SK-N-SH (cell line): Measurements from ENCODE around the gene C19orf73. TPM values are rescaled to one million over a fixed set of nuclear protein-coding genes. Genes with fewer than 3 reads are reported as not detected.

Source experiments
- CTCF ChIA-PET: fragments of 300-600, 350-600 bp; formaldehyde crosslinking; extraction: SDS; loops from one replicate; lab custom pipeline; 2021; lab: Yijun Ruan, JAX
- POLR2A ChIA-PET: fragments of 350-600 bp; sonication (Branson Sonifier 250); formaldehyde crosslinking; extraction: SDS; loops from one replicate; lab custom pipeline; 2020; ENCODE audit warnings: antibody characterized with exemption, inconsistent platforms; lab: Yijun Ruan, JAX
- DNase-seq: peaks from one replicate; pipeline ENCODE4 v3.0.0; 2012
- H2AFZ ChIP-seq: fragments of 200-600 bp; sonication (generic); 2 replicates; pipeline ENCODE4 v1.8.1; 2016; ENCODE audit warnings: antibody characterized with exemption, mild to moderate bottlenecking, low read depth
- H3F3A ChIP-seq: fragments of 200-600 bp; sonication (generic); replicated peaks from 2 replicates; pipeline ENCODE3; 2016; ENCODE audit warnings: antibody characterized with exemption, mild to moderate bottlenecking; ENCODE audit not compliant: insufficient read depth
- H3K27ac ChIP-seq, 2 experiments: fragments of 200-500 bp in 1 of 2; fragments of 200-600 bp in 1 of 2; sonication (Bioruptor generic) in 1 of 2; sonication (generic), shearing (Covaris generic) in 1 of 2; 2 replicates each; pipeline versions ENCODE4 v1.5.1 to v1.6.1; 2014 to 2016; ENCODE audit warnings: low read depth in 2 of 2, inconsistent platforms in 1 of 2, low read length in 1 of 2, mild to moderate bottlenecking in 1 of 2, mixed read lengths in 1 of 2
- H3K27me3 ChIP-seq: fragments of 200-600 bp; sonication (generic), shearing (Covaris generic); 2 replicates; pipeline ENCODE4 v1.6.1; 2016; ENCODE audit warnings: mixed run types; ENCODE audit not compliant: insufficient read depth
- H3K36me3 ChIP-seq, 2 experiments: fragments of 200-500 bp in 1 of 2; fragments of 200-600 bp in 1 of 2; sonication (Bioruptor generic) in 1 of 2; sonication (generic) in 1 of 2; replicated peaks in 1 of 2; 2 replicates each; pipeline versions ENCODE3 to v1.5.1; 2014 to 2016; ENCODE audit warnings: low read length in 1 of 2, mild to moderate bottlenecking in 1 of 2; ENCODE audit not compliant: insufficient read depth in 2 of 2, control insufficient read depth in 1 of 2
- H3K4me1 ChIP-seq, 2 experiments: fragments of 200-500 bp in 1 of 2; fragments of 200-600 bp in 1 of 2; sonication (Bioruptor generic) in 1 of 2; sonication (generic), shearing (Covaris generic) in 1 of 2; 2 replicates each; pipeline versions ENCODE4 v1.5.1 to v1.6.1; 2014 to 2016; ENCODE audit warnings: low read depth in 1 of 2, low read length in 1 of 2, mixed run types in 1 of 2; ENCODE audit not compliant: insufficient read depth in 2 of 2, control insufficient read depth in 1 of 2
- H3K4me2 ChIP-seq: fragments of 200-600 bp; sonication (generic), shearing (Covaris generic); 2 replicates; pipeline ENCODE4 v1.6.1; 2017; ENCODE audit warnings: mixed run types
- H3K4me3 ChIP-seq, 2 experiments: fragments of 200-500 bp in 1 of 2; fragments of 200-600 bp in 1 of 2; sonication (Bioruptor generic) in 1 of 2; sonication (generic), shearing (Covaris generic) in 1 of 2; 2 replicates each; pipeline versions ENCODE4 v1.5.1 to v1.8.1; 2014 to 2016; ENCODE audit warnings: low read depth in 2 of 2, inconsistent platforms in 1 of 2, low read length in 1 of 2, mild to moderate bottlenecking in 1 of 2, mixed read lengths in 1 of 2, moderate library complexity in 1 of 2
- H3K79me2 ChIP-seq: fragments of 200-600 bp; sonication (generic); 2 replicates; pipeline ENCODE4 v1.8.1; 2017; ENCODE audit warnings: mild to moderate bottlenecking; ENCODE audit not compliant: insufficient read depth
- H3K9ac ChIP-seq: fragments of 200-600 bp; sonication (generic); 2 replicates; pipeline ENCODE4 v1.6.1; 2017; ENCODE audit warnings: mixed run types
- H3K9me2 ChIP-seq: fragments of 200-600 bp; sonication (generic); 2 replicates; pipeline ENCODE4 v1.6.1; 2017; ENCODE audit warnings: mixed run types
- H3K9me3 ChIP-seq: fragments of 200-600 bp; sonication (generic); 2 replicates; pipeline ENCODE4 v1.6.1; 2017; ENCODE audit warnings: mixed run types, mild to moderate bottlenecking, moderate library complexity
- H4K20me1 ChIP-seq: fragments of 200-600 bp; sonication (generic); 2 replicates; pipeline ENCODE4 v1.6.1; 2017; ENCODE audit warnings: mild to moderate bottlenecking, mixed run types; ENCODE audit not compliant: insufficient read depth
- CHD2 ChIP-seq: fragments of 150-350 bp; IDR thresholded peaks from 2 replicates; pipeline ENCODE4 v1.6.1; 2018; ENCODE audit warnings: low read length; ENCODE audit not compliant: partially characterized antibody
- ELF1 ChIP-seq: IDR thresholded peaks from 2 replicates; pipeline ENCODE4 v1.4.0; 2012
- EZH2phosphoT487 ChIP-seq: fragments of 200-600 bp; sonication (generic); IDR thresholded peaks from 2 replicates; pipeline ENCODE4 v1.6.1; 2017; ENCODE audit warnings: low read depth, mixed run types, mild to moderate bottlenecking, antibody characterized with exemption, moderate library complexity, borderline replicate concordance
- FOXM1 ChIP-seq: IDR thresholded peaks from 2 replicates; pipeline ENCODE4 v1.4.0; 2012; ENCODE audit warnings: low read depth, mild to moderate bottlenecking
- GABPA ChIP-seq: IDR thresholded peaks from 2 replicates; pipeline ENCODE4 v1.4.0; 2012; ENCODE audit warnings: low read depth, mild to moderate bottlenecking
- GATA2 ChIP-seq: sonication (generic); formaldehyde crosslinking; IDR thresholded peaks from 2 replicates; pipeline ENCODE4 v1.5.0; 2020; ENCODE audit warnings: mild to moderate bottlenecking, missing genetic modification reagents
- IRF3 ChIP-seq: fragments of 150-350 bp; IDR thresholded peaks from 2 replicates; pipeline ENCODE4 v1.6.1; 2016; ENCODE audit warnings: mild to moderate bottlenecking, low read depth, low read length
- JUND ChIP-seq: IDR thresholded peaks from 2 replicates; pipeline ENCODE4 v1.4.0; 2012
- MEF2A ChIP-seq: IDR thresholded peaks from 2 replicates; pipeline ENCODE4 v1.4.0; 2012; ENCODE audit warnings: low read depth, borderline replicate concordance
- MXI1 ChIP-seq: IDR thresholded peaks from 2 replicates; pipeline ENCODE4 v1.6.1; 2012; ENCODE audit warnings: mild to moderate bottlenecking, low read depth, low read length, improper control_type of control experiment
- NRF1 ChIP-seq: IDR thresholded peaks from 2 replicates; pipeline ENCODE4 v1.6.1; 2012; ENCODE audit warnings: low read depth, mild to moderate bottlenecking, low read length
- PBX3 ChIP-seq: IDR thresholded peaks from 2 replicates; pipeline ENCODE4; 2012
- POLR2AphosphoS5 ChIP-seq: IDR thresholded peaks from 2 replicates; pipeline ENCODE4 v1.6.1; 2012; ENCODE audit warnings: low read depth, low read length
- RAD21 ChIP-seq: IDR thresholded peaks from 2 replicates; pipeline ENCODE4 v1.6.1; 2012; ENCODE audit warnings: mild to moderate bottlenecking, low read length
- RFX5 ChIP-seq: IDR thresholded peaks from 2 replicates; pipeline ENCODE4 v1.6.1; 2012; ENCODE audit warnings: mild to moderate bottlenecking, improper control_type of control experiment, low read length
- RXRA ChIP-seq: IDR thresholded peaks from 2 replicates; pipeline ENCODE4 v1.4.0; 2012; ENCODE audit warnings: low read depth, mild to moderate bottlenecking, borderline replicate concordance
- SIN3A ChIP-seq: IDR thresholded peaks from 2 replicates; pipeline ENCODE4 v1.6.1; 2012; ENCODE audit warnings: low read depth, mild to moderate bottlenecking, low read length, moderate library complexity, borderline replicate concordance
- SMC3 ChIP-seq: IDR thresholded peaks from 2 replicates; pipeline ENCODE4 v1.6.1; 2012; ENCODE audit warnings: low read depth, low read length, improper control_type of control experiment
- TAF1 ChIP-seq: IDR thresholded peaks from 2 replicates; pipeline ENCODE4 v1.6.1; 2012; ENCODE audit warnings: low read depth, mild to moderate bottlenecking, low read length, moderate library complexity, borderline replicate concordance
- TEAD4 ChIP-seq: IDR thresholded peaks from 2 replicates; pipeline ENCODE4 v1.4.0; 2012; ENCODE audit warnings: mild to moderate bottlenecking, borderline replicate concordance; ENCODE audit not compliant: insufficient read depth
- WGBS: methylation state at CpG from one replicate; pipeline ENCODE4 v1.1.6; 2017; ENCODE audit warnings: low lambda C conversion rate; 5-methylcytosine and 5-hydroxymethylcytosine counted together
- polyA plus RNA-seq, 3 experiments: library from polyadenylated mRNA; depleted of rRNA; stranded (reverse); fragments of >200 nt; gene quantifications; 2 replicates each; pipeline ENCODE4 v1.2.3, GENCODE V29; 2012
- TF ChIP-seq, protein P1 (sequence below): IDR thresholded peaks from 2 replicates; pipeline ENCODE4 v1.4.0; 2012; ENCODE audit warnings: low read depth, borderline replicate concordance
- TF ChIP-seq, protein P2 (sequence below): IDR thresholded peaks from 2 replicates; pipeline ENCODE4 v1.4.0; 2012; ENCODE audit warnings: low read depth

Gene C19orf73
- polyA plus RNA-seq, 1 of the 3 experiments (the other 2 are of a cell fraction) = 3.0 TPM

DNA sequence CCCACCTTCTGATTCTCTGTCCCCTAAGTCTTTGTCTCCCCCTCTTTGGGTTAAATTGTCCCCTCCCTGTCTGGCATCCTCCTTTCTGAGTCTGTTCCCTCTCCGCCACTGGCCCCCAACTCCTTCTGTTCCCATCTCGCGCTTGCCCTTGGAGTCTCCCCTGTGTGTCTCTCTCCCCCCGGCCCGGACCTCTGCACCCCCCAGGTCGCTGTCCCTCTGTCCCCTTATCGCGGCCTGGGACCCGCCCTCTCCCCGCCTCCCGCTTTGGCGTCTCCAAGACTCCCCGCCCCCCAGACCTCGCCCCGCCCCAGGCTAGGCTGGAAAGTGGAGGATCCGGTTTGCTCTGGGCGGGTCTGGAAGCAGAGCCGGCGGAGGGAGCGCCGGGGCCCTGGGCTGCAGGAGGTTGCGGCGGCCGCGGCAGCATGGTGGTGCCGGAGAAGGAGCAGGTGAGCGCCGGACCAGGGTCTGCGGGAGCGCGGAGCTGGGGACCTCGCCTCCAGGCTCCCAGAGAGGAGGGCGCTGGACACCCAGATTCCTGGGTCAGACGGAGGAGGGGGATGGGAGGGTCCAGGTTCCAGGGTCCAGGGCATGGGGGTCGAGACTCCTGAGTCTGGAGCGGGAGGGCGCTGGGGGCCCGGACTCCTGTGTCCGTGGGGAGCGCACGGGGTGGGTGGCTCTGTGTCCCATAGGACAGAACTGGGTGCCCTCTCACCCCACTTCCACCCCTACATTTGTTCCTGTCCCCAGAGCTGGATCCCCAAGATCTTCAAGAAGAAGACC is 38.7 kb upstream of the C19orf73 start, which contains the start of gene TRPM4:
TSS of gene TRPM4 (plus strand) at position 348 of the 780 bp plus-strand sequence. CDS start at position 423, 75 bp downstream.
- Histone ChIP-seq H3K4me2 (peak within 1 kb of the TSS; percentile 81), H3K27me3 (no peaks in the 10 kb centered on the region), H3K36me3 (no peaks in the 10 kb centered on the region), H2AFZ (peak within 1 kb of the TSS; percentile 45; the same call in 1 of the 2 replicates), H4K20me1 (peaks cover 3% of the 10 kb centered on the region; the same call in 1 of the 2 replicates), H3F3A (peaks cover 3% of the 10 kb centered on the region), H3K27ac (peak within 1 kb of the TSS; percentile 31 to 56; a peak in 2 of 4 replicates)
- WGBS = 2% methylated on average over 32 of the region's 41 CpGs
- CTCF ChIA-PET = interaction anchor here (1.3 to 1.5 kb wide), 2 partner anchors 11 to 41 kb away, joined by 5 to 6 read pairs; no protein-coding TSS in a partner anchor
- peak; percentile 92 for DNase-seq
- TF ChIP-seq SMC3 = no peak
- TF ChIP-seq POLR2AphosphoS5 = peak; percentile 89
- TF ChIP-seq, protein P1, sequence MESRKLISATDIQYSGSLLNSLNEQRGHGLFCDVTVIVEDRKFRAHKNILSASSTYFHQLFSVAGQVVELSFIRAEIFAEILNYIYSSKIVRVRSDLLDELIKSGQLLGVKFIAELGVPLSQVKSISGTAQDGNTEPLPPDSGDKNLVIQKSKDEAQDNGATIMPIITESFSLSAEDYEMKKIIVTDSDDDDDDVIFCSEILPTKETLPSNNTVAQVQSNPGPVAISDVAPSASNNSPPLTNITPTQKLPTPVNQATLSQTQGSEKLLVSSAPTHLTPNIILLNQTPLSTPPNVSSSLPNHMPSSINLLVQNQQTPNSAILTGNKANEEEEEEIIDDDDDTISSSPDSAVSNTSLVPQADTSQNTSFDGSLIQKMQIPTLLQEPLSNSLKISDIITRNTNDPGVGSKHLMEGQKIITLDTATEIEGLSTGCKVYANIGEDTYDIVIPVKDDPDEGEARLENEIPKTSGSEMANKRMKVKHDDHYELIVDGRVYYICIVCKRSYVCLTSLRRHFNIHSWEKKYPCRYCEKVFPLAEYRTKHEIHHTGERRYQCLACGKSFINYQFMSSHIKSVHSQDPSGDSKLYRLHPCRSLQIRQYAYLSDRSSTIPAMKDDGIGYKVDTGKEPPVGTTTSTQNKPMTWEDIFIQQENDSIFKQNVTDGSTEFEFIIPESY = no peak
- TF ChIP-seq TEAD4 = no peak
- no peak for TF ChIP-seq PBX3
- TF ChIP-seq RFX5 = no peak
- TF ChIP-seq GATA2 (CRISPR knock-in tag) = no peak
- TF ChIP-seq TAF1 = peak; percentile 81
- TF ChIP-seq JUND = no peak
- no peak for TF ChIP-seq ELF1
- TF ChIP-seq NRF1 = no peak
- no peak for TF ChIP-seq EZH2phosphoT487
- TF ChIP-seq, protein P2, sequence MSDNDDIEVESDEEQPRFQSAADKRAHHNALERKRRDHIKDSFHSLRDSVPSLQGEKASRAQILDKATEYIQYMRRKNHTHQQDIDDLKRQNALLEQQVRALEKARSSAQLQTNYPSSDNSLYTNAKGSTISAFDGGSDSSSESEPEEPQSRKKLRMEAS = no peak
- TF ChIP-seq RAD21 = no peak
- no peak for TF ChIP-seq IRF3
- TF ChIP-seq MXI1 = peak; percentile 60
- no peak for TF ChIP-seq FOXM1
- no peak for TF ChIP-seq MEF2A
- no peak for TF ChIP-seq GABPA
- no peak for TF ChIP-seq CHD2
- peak; percentile 26; the same call in 1 of the 2 replicates for TF ChIP-seq SIN3A
- TF ChIP-seq RXRA = no peak
- TF ChIP-seq, all 33 proteins: peak for 4
- H3K4me1 ChIP-seq = peaks cover 0 to 11% of the 10 kb centered on the region in 2 experiments; a peak in 1 of 4 replicates
- peak within 1 kb of the TSS; percentile 93 for H3K9ac ChIP-seq
- H3K9me2 ChIP-seq = no peaks in the 10 kb centered on the region
- peak within 1 kb of the TSS; percentile 77 to 88 for H3K4me3 ChIP-seq
- peaks cover 23% of the 10 kb centered on the region for H3K79me2 ChIP-seq
- POLR2A ChIA-PET = no interaction called here
- no peaks in the 10 kb centered on the region for H3K9me3 ChIP-seq
